Amygdala (tissue), 56 donors: ENCODE data around the gene PLOD1.
A peak's percentile ranks its signal among the peaks of the same experiment; 100 is the strongest.

Experiments used
- DNase-seq, 56 donors: peaks; one replicate each; lab custom pipeline; 2025; lab: John Stamatoyannopoulos, UW

PLOD1 gene

DNA sequence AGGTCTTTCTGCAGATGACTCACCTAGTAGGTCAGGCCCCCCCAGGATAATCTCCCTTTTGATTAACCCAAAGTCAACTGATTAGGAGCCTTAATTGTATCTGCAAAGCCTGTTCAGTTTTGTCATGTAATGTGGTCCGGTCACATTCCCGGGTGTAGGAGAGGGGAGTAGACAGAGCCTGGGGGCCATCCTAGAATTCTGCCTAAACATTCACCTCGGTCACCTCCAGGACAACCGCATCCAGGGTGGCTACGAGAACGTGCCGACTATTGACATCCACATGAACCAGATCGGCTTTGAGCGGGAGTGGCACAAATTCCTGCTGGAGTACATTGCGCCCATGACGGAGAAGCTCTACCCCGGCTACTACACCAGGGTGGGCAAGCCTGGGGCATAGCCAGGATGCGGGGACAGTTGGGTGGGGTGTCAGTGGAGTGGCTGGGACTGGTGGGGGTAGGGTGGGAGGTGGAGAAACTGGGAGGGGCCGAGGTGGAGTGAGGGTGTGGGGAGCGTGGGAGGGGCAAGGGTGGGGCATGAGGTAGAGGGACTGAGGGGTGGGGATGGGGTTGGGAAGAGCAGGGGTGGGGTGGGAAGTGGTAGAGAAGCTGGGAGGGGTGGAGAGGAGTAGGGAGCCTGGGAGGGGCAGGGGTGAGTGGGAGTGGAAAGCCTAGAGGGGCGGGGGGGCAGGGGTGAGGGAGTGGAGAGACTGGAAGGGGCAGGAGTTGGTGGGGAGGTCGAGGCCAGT, 36.1 kb downstream of the PLOD1 start:
- no peak for DNase-seq

DNA sequence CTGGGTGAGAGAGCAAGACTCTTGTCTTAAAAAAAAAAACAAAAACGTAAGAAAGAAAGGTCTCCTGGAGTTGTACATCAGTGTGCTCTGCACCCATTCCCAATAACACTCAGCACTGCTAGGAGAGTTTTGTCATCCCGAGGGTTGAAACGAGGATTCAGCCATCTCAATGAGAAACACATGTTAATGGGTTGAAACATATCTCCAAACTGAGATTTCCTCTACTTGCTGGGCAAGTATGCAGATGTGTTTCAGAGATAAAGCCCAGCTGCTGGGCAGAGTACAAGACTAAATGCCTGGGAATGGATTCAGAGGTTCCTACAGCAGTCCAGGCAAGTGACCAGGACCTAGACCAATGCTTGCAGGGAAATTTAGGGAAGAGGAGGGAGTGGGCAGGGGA, 43.1 kb downstream of the PLOD1 start:
- no peak for DNase-seq

DNA sequence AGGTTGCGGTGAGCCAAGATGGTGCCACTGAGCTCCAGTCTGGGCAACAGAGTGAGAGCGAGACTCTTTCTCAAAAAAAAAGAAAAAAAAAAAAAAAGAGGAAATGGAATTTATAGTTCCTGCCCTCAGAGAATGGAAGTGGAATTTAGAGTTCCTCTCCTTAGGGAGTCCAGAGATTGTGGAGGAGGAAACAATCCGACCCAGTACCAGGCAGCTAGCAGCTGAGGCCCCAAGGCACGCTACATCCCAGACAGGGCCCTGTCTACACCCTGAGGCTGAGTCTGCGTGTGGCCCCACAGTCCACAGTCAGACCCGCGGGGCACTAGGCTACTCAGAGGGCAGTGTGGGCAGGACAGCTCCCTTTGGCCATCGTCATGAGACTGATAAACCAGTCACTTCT, 43.8 kb downstream of the PLOD1 start:
- no peak for DNase-seq

DNA sequence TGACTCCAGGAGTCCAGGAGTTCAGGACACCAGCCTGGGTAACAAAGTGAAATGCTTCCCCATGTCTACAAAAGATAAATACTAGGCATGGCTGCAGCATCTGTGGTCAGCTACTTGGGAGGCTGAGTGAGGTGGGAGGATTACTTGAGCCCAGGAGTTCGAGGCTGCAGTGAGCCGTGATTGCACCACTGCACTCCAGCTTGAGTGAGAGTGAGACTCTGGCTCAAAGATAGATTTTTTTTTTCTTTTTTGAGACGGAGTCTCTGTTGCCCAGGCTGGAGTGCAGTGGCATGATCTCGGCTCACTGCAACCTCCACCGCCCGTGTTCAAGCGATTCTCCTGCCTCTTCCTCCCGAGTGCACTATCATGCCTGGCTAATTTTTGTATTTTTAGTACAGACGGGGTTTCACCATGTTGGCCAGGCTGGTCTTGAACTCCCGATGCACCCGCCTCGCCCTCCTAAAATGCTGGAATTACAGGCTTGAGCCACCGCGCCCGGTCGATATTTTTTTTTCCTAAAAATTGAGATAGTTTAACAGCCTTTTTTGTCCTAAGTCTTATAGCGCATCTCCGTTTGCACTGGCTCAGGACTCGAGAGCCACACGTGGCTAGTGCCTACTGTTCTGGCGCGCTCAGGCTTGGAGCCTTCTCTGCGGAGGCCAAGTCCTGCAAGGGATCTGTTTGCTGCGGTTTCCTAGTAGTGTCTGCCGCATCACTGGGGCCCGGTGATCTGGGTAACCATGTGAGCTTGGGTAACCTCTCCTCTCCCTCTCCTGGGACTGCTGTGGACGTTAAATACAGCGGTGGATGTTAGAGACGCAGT, 44.7 kb downstream of the PLOD1 start:
- DNase-seq: peak in 16 of 56 donors; percentile 35 to 75 (median 59)

DNA sequence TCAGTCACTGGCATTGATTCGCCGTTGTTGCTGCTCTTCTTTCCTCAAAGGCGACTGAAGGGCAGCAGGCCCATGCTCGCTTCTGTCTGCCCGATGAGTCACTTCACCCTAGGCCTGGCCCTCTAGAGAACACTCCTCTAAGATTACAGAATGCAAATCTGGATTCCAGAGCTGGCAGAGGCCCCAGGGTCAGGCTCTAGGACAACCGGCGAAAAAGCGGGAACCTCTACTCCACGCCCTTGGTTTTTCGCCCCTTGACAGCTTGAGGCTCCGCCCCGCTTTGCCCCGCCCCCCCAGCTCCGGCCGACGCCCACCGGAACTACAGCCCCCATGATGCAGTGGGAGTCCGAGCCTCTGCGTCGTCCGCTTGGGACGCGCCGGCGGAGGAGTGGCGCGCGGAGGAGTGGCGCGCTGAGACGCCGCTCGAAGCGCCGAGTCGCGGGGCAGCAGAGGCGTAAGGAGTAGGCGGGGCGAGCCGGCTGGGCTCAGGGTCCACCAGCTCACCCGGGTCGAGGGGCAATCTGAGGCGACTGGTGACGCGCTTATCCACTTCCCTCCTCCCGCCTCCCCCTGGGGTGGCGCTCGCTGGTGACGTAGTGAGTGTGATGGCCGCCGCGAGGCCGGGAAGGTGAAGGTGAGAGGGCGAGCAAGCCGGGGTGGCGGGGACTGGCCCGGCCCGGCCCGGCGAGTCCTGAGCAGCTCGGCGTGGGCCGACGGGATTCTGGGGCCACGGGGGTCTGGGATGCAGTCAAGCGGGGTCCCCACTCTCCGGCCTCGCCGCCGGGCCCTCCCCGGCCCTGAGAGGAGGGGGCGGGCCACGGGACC, 45.5 kb downstream of the PLOD1 start, which contains the start of gene MFN2:
Gene MFN2, plus strand, starts transcription at position 594 of the 825 bp plus-strand sequence. CDS start 8,725 bp downstream, outside the sequence.
- peak; percentile 57 to 100 (median 94) for DNase-seq

GRCh38 chr1:11980676-11980972, 46.1 kb downstream of the PLOD1 start:
- DNase-seq: peak in 1 of 56 donors; percentile 45

GRCh38 chr1:11981378-11982009, 47.0 kb downstream of the PLOD1 start:
- DNase-seq: no peak

- DNase-seq: no peak
These were observed 47.5 kb downstream of the PLOD1 start for GRCh38 chr1:11982010-11982392.

GRCh38 chr1:11984121-11984520, 49.6 kb downstream of the PLOD1 start:
- no peak for DNase-seq

GRCh38 chr1:11984576-11984975, 50.1 kb downstream of the PLOD1 start:
- no peak for DNase-seq

GRCh38 chr1:11985171-11985570, 50.7 kb downstream of the PLOD1 start:
- no peak for DNase-seq

GRCh38 chr1:11985851-11986250, 51.3 kb downstream of the PLOD1 start:
- no peak for DNase-seq

DNA sequence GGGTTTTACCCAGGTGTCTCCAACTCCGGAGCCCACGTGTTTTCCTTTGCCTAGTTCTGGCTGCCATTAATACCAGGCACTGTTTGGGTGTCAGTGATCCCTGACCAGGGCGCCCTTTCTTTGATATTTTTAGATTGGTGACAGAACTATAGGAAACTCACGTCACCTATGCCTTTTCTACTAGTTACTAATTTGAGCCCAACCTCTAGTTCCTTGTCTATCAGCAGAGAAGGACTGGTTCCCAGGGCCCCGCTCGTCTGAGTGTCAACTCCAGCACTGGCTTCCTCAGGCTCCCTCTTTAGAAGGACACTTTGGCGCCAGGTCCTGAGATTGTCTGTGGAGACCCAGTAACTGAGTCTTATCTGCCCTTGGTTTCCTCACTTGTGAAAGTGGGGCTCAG, 55.2 kb downstream of the PLOD1 start:
- no peak for DNase-seq

DNA sequence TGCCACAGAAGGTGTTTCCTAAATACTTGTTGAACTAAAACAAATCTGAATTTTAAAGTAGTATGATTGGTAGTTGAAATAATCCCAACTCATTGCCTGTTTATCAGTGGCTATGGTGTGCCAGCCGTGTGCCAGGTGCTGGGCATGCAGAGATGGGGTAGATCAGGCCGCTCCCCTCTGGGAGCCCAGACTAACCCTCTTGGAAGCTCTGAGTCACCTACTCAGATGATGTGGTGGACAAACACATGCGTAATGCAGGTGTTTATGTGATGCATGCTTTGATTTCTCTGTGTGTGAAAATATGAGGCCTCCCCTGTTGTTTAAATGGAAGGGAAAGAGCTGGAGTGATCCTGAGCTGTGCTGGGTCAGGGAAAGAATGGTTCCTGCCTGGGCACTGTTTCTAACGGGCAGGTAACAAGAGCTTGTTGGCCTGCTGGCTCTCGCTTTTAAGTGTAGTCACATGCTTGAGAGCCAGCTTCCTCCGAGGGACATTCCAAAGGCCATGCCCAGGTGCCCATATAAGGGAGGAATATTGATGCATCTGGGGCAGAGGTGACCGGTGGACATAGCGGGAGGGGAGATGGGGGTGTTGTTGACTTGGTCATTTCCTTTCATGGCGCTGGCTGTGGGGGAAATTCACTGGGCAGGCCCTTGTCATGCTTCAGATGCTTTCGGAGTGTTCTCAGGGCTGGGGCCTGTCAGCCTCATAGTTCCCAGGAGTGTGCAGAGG, 56.0 kb downstream of the PLOD1 start:
- DNase-seq: no peak

DNA sequence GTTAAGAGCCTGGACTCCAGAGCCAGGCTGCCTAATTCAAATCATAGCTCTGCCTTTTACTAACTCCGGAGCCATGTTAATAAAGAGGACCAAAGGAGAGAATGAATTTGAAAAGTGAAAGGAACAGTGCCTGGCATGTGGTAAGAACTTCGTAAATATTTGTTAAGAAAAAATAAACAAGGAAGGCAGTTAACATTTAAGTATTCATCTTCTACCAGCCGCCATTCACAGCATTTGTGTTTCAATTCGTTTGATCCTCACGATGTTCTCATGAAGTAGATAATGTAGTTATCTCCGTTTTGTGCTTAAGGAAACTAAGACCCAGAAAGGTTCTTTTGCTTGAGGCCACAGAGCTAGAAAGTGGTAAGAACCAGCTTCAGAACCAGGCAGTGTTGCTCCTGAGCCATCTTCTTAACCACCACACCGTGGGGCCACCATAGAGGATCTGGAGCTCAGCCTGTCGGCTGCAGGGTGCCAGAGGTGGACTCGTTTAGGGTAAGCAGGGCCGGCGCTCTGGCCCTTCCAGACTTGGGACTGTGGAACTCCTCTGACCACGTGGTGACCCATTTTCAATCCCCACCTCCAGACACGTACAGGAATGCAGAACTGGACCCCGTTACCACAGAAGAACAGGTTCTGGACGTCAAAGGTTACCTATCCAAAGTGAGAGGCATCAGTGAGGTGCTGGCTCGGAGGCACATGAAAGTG, 57.6 kb downstream of the PLOD1 start:
- no peak for DNase-seq

- no peak for DNase-seq
These were observed 62.7 kb downstream of the PLOD1 start for GRCh38 chr1:11997081-11997850.

GRCh38 chr1:11998636-11999035, 64.1 kb downstream of the PLOD1 start:
- DNase-seq: no peak

DNA sequence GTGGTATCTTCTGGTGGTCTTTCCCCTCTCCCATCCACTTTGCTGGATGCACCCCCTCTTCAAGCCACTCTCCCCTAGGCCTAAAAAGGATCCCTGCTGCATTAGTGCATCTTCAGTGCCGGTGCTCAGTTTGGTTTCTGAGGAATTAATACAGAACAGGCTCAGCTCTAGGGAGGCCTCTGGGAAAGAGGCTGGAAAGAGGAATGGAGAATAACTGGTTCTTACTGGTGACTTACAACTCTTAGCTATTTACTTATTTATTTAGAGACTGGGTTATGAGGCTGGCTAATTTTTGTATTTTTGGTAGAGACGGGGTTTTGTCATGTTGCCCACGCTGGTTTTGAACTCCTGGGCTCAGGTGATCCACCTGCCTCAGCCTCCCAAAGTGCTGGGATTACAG, 64.7 kb downstream of the PLOD1 start:
- DNase-seq: no peak
